GM23338 (cell line): ENCODE measurements around the gene ZNF48.

Experiments
- CTCF ChIP-seq, 2 experiments: fragments of 200-600 bp in 1 of 2; sonication (generic) in 1 of 2; conservative IDR thresholded peaks; 2 replicates each; pipeline versions ENCODE4 v1.5.1 to v1.6.1; 2016 to 2017; ENCODE audit warnings: antibody characterized with exemption in 2 of 2, low read depth in 2 of 2, mild to moderate bottlenecking in 2 of 2, moderate library complexity in 1 of 2
- EZH2 ChIP-seq: fragments of 200-600 bp; sonication (generic); IDR thresholded peaks from one replicate; pipeline ENCODE4 v1.8.0; 2017; ENCODE audit warnings: antibody characterized with exemption, mild to moderate bottlenecking, low read depth; ENCODE audit not compliant: unreplicated experiment
- EZH2phosphoT487 ChIP-seq: fragments of 200-600 bp; sonication (generic); IDR thresholded peaks from one replicate; pipeline ENCODE4 v1.8.1; 2018; ENCODE audit warnings: antibody characterized with exemption; ENCODE audit not compliant: unreplicated experiment
- JUNB ChIP-seq: IDR thresholded peaks from one replicate; pipeline ENCODE4 v1.6.1; 2016; ENCODE audit warnings: antibody characterized with exemption; ENCODE audit not compliant: unreplicated experiment
- POLR2AphosphoS5 ChIP-seq: IDR thresholded peaks from 2 replicates; pipeline ENCODE4 v1.6.1; 2016; ENCODE audit warnings: antibody characterized with exemption, low read depth
- REST ChIP-seq: IDR thresholded peaks from one replicate; pipeline ENCODE4 v1.6.1; 2018; ENCODE audit warnings: antibody characterized with exemption; ENCODE audit not compliant: unreplicated experiment

GRCh38 chr16:30352488-30353401 lies 42.5 kb upstream of the ZNF48 start:
- TF ChIP-seq CTCF (conservative IDR thresholded peaks at IDR 0.05; ENCODE audit: low read depth in 2 of 2): peak; percentile 25 to 30; a peak in 2 of 4 replicates
- no peak for TF ChIP-seq EZH2phosphoT487
- TF ChIP-seq POLR2AphosphoS5: no peak
- no peak for TF ChIP-seq JUNB
- TF ChIP-seq REST: no peak
- TF ChIP-seq EZH2: no peak
